GM23338 (cell line): ENCODE results near the gene DDX27. TPM values are rescaled to one million over a fixed set of nuclear protein-coding genes. Genes with fewer than 3 reads are reported as not detected.

Experiments
- ATAC-seq: fragments of 200-7000 bp; cut with Tn5 transposase; 3 replicates; pipeline ENCODE4 v1.9.1; 2020
- DNase-seq: peaks from one replicate; pipeline ENCODE4 v3.0.0-alpha.2; 2015; ENCODE audit warnings: low spot score
- H2AFZ ChIP-seq: fragments of 200-600 bp; sonication (generic); 2 replicates; pipeline ENCODE4 v1.8.0; 2016; ENCODE audit warnings: antibody characterized with exemption, mild to moderate bottlenecking, moderate library complexity
- H3F3A ChIP-seq: fragments of 200-600 bp; sonication (generic); replicated peaks from 2 replicates; pipeline ENCODE4 v1.8.0; 2017; ENCODE audit warnings: antibody characterized with exemption, mixed run types, low read depth
- H3K27ac ChIP-seq: fragments of 200-600 bp; sonication (generic); 2 replicates; pipeline ENCODE4 v1.6.1; 2016; ENCODE audit warnings: low read depth
- H3K27me3 ChIP-seq: fragments of 200-600 bp; sonication (generic); 2 replicates; pipeline ENCODE4 v1.8.0; 2016; ENCODE audit warnings: mild to moderate bottlenecking, mixed run types, moderate library complexity; ENCODE audit not compliant: insufficient read depth
- H3K36me3 ChIP-seq: fragments of 200-600 bp; sonication (generic); 2 replicates; pipeline ENCODE4 v1.8.0; 2016; ENCODE audit warnings: mild to moderate bottlenecking; ENCODE audit not compliant: insufficient read depth
- H3K4me1 ChIP-seq: fragments of 200-600 bp; sonication (generic); 2 replicates; pipeline ENCODE4 v1.8.0; 2016; ENCODE audit warnings: mild to moderate bottlenecking, moderate library complexity; ENCODE audit not compliant: insufficient read depth
- H3K4me2 ChIP-seq: fragments of 200-600 bp; sonication (generic); 2 replicates; pipeline ENCODE4 v1.7.1; 2017; ENCODE audit warnings: mixed run types
- H3K4me3 ChIP-seq: fragments of 200-600 bp; sonication (generic); 2 replicates; pipeline ENCODE4 v1.6.1; 2016; ENCODE audit warnings: mixed run types
- H3K79me2 ChIP-seq: fragments of 200-600 bp; sonication (generic); replicated peaks from 2 replicates; pipeline ENCODE4 v1.8.0; 2017; ENCODE audit warnings: mild to moderate bottlenecking; ENCODE audit not compliant: insufficient read depth
- H3K9me2 ChIP-seq: fragments of 200-600 bp; sonication (generic); 2 replicates; pipeline ENCODE4 v1.8.0; 2017; ENCODE audit not compliant: insufficient read depth
- H4K20me1 ChIP-seq: fragments of 200-600 bp; sonication (generic); replicated peaks from 2 replicates; pipeline ENCODE4 v1.8.0; 2017; ENCODE audit warnings: mild to moderate bottlenecking; ENCODE audit not compliant: insufficient read depth
- H3K27ac Mint-ChIP-seq: 2 replicates; pipeline ENCODE4 v1.8.0; 2020; ENCODE audit warnings: inconsistent platforms, mild to moderate bottlenecking, moderate library complexity, mixed read lengths
- H3K27me3 Mint-ChIP-seq: 3 replicates; pipeline ENCODE4 v1.8.0; 2022; ENCODE audit warnings: low read depth, mild to moderate bottlenecking, moderate library complexity, mixed read lengths, inconsistent platforms; ENCODE audit not compliant: insufficient read depth, poor library complexity
- H3K36me3 Mint-ChIP-seq: 3 replicates; pipeline ENCODE4 v1.8.0; 2021; ENCODE audit warnings: low read depth, mild to moderate bottlenecking, inconsistent platforms, moderate library complexity, mixed read lengths
- H3K4me1 Mint-ChIP-seq: 3 replicates; pipeline ENCODE4 v1.8.0; 2020; ENCODE audit warnings: mild to moderate bottlenecking, inconsistent platforms, mixed read lengths
- H3K4me3 Mint-ChIP-seq: 3 replicates; pipeline ENCODE4 v1.8.0; 2021; ENCODE audit warnings: moderate library complexity, mild to moderate bottlenecking, inconsistent platforms, mixed read lengths
- H3K9me3 Mint-ChIP-seq: 3 replicates; pipeline ENCODE4 v1.8.0; 2020; ENCODE audit warnings: moderate library complexity, mild to moderate bottlenecking, inconsistent platforms, mixed read lengths
- CREB1 ChIP-seq: fragments of 250-450 bp; sonication (Bioruptor Pico); IDR thresholded peaks from 2 replicates; pipeline ENCODE4 v1.5.0; 2020; ENCODE audit warnings: low read depth, mild to moderate bottlenecking, moderate library complexity
- CTCF ChIP-seq, 2 experiments: fragments of 200-600 bp in 1 of 2; sonication (generic) in 1 of 2; conservative IDR thresholded peaks; 2 replicates each; pipeline versions ENCODE4 v1.5.1 to v1.6.1; 2016 to 2017; ENCODE audit warnings: antibody characterized with exemption in 2 of 2, low read depth in 2 of 2, mild to moderate bottlenecking in 2 of 2, moderate library complexity in 1 of 2
- EZH2 ChIP-seq: fragments of 200-600 bp; sonication (generic); IDR thresholded peaks from one replicate; pipeline ENCODE4 v1.8.0; 2017; ENCODE audit warnings: antibody characterized with exemption, mild to moderate bottlenecking, low read depth; ENCODE audit not compliant: unreplicated experiment
- EZH2phosphoT487 ChIP-seq: fragments of 200-600 bp; sonication (generic); IDR thresholded peaks from one replicate; pipeline ENCODE4 v1.8.1; 2018; ENCODE audit warnings: antibody characterized with exemption; ENCODE audit not compliant: unreplicated experiment
- JUNB ChIP-seq: IDR thresholded peaks from one replicate; pipeline ENCODE4 v1.6.1; 2016; ENCODE audit warnings: antibody characterized with exemption; ENCODE audit not compliant: unreplicated experiment
- NANOG ChIP-seq: IDR thresholded peaks from 2 replicates; pipeline ENCODE4 v1.6.1; 2016; ENCODE audit warnings: antibody characterized with exemption, borderline replicate concordance
- POLR2AphosphoS5 ChIP-seq: IDR thresholded peaks from 2 replicates; pipeline ENCODE4 v1.6.1; 2016; ENCODE audit warnings: antibody characterized with exemption, low read depth
- REST ChIP-seq: IDR thresholded peaks from one replicate; pipeline ENCODE4 v1.6.1; 2018; ENCODE audit warnings: antibody characterized with exemption; ENCODE audit not compliant: unreplicated experiment
- STAT1 ChIP-seq: IDR thresholded peaks from one replicate; pipeline ENCODE4 v1.6.1; 2016; ENCODE audit warnings: antibody characterized with exemption; ENCODE audit not compliant: unreplicated experiment
- ZNF114 ChIP-seq: fragments of 250-450 bp; sonication (Bioruptor Pico); IDR thresholded peaks from 2 replicates; pipeline ENCODE4 v1.5.0; 2020; ENCODE audit warnings: mild to moderate bottlenecking, moderate library complexity
- ZNF331 ChIP-seq: fragments of 250-450 bp; sonication (Bioruptor Pico); IDR thresholded peaks from 2 replicates; pipeline ENCODE4 v1.5.0; 2020; ENCODE audit warnings: low read depth, mild to moderate bottlenecking, moderate library complexity
- polyA plus RNA-seq: library from polyadenylated mRNA; unstranded; fragments of >200 nt; fragmentation: Nextera tagmentation; extraction: Ambion mirVana; gene quantifications from 2 replicates; pipeline ENCODE4 v1.2.1, GENCODE V29; 2016
- total RNA-seq: library from RNA; depleted of rRNA; stranded (reverse); fragments of >200 nt; shearing (Covaris generic); gene quantifications from 2 replicates; pipeline ENCODE4 v1.2.3, GENCODE V29; 2014
- TF ChIP-seq, protein P1 (sequence below): IDR thresholded peaks from 2 replicates; pipeline ENCODE4 v1.6.1; 2016; ENCODE audit warnings: antibody characterized with exemption
- TF ChIP-seq, protein P2 (sequence below): fragments of 250-450 bp; sonication (Bioruptor Pico); IDR thresholded peaks from 2 replicates; pipeline ENCODE4 v1.5.0; 2020; ENCODE audit warnings: mild to moderate bottlenecking, moderate library complexity

Gene DDX27
- total and polyA plus RNA-seq, 2 experiments from 2014 or later: 53.3 to 81.3 TPM

DNA sequence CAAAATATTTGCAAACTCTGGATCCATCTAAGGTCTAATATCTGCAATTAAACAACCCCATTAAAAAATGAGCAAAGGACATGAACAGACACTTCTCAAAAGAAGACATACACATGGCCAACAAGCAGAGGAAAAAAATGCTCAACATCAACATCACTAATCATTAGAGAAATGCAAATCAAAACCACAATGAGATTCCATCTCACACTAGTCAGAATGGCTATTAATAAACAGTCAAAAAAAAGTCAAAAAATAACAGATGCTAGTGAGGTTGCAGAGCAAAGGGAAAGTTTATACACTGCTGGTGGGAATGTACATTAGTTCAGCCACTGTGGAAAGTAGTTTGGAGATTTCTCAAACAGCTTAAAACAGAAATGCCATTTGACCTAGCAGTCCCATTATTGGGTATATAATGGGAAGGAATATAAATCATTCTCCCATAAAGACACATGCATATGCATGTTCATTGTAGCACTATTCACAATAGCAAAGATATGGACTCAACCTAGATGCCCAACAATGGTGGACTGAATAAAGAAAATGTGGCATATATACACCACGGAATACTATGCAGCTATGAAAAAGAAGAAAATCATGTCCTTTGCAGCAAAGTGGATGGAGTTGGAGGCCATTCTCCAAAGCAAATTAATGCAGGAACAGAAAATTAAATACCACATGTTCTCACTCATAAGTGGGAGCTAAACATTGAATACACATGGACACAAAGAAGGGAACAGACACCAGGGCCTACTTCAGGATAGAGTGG is 49.6 kb downstream of the DDX27 start:
- Mint-ChIP-seq H3K4me3 (no peak overlapping the region), H3K4me1 (no peaks in the 10 kb centered on the region; the same call in 2 of the 3 replicates), H3K9me3 (peaks cover 3% of the 10 kb centered on the region; the same call in 1 of the 3 replicates), H3K27me3 (peaks cover 3% of the 10 kb centered on the region), H3K27ac (no peak overlapping the region), H3K36me3 (peaks cover 67% of the 10 kb centered on the region)
- DNase-seq (no peak), ATAC-seq (no peak)
- Histone ChIP-seq H4K20me1 (peaks cover 40% of the 10 kb centered on the region), H2AFZ (no peak overlapping the region), H3K9me2 (no peaks in the 10 kb centered on the region), H3K4me3 (no peak overlapping the region), H3K4me2 (no peak overlapping the region), H3K27ac (no peak overlapping the region), H3K27me3 (no peaks in the 10 kb centered on the region), H3K36me3 (peaks cover 63% of the 10 kb centered on the region), H3K79me2 (peaks cover 68% of the 10 kb centered on the region), H3F3A (no peaks in the 10 kb centered on the region), H3K4me1 (no peaks in the 10 kb centered on the region; the same call in 1 of the 2 replicates)
- TF ChIP-seq NANOG (no peak), REST (no peak), ZNF114 (CRISPR knock-in tag) (no peak), STAT1 (no peak), POLR2AphosphoS5 (no peak), CTCF (conservative IDR thresholded peaks at IDR 0.05; ENCODE audit: low read depth in 2 of 2) (no peak), CREB1 (CRISPR knock-in tag) (no peak), EZH2phosphoT487 (no peak), JUNB (no peak), ZNF331 (CRISPR knock-in tag) (no peak), EZH2 (no peak)
- TF ChIP-seq, protein P1, sequence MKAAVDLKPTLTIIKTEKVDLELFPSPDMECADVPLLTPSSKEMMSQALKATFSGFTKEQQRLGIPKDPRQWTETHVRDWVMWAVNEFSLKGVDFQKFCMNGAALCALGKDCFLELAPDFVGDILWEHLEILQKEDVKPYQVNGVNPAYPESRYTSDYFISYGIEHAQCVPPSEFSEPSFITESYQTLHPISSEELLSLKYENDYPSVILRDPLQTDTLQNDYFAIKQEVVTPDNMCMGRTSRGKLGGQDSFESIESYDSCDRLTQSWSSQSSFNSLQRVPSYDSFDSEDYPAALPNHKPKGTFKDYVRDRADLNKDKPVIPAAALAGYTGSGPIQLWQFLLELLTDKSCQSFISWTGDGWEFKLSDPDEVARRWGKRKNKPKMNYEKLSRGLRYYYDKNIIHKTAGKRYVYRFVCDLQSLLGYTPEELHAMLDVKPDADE: no peak
- TF ChIP-seq, protein P2, sequence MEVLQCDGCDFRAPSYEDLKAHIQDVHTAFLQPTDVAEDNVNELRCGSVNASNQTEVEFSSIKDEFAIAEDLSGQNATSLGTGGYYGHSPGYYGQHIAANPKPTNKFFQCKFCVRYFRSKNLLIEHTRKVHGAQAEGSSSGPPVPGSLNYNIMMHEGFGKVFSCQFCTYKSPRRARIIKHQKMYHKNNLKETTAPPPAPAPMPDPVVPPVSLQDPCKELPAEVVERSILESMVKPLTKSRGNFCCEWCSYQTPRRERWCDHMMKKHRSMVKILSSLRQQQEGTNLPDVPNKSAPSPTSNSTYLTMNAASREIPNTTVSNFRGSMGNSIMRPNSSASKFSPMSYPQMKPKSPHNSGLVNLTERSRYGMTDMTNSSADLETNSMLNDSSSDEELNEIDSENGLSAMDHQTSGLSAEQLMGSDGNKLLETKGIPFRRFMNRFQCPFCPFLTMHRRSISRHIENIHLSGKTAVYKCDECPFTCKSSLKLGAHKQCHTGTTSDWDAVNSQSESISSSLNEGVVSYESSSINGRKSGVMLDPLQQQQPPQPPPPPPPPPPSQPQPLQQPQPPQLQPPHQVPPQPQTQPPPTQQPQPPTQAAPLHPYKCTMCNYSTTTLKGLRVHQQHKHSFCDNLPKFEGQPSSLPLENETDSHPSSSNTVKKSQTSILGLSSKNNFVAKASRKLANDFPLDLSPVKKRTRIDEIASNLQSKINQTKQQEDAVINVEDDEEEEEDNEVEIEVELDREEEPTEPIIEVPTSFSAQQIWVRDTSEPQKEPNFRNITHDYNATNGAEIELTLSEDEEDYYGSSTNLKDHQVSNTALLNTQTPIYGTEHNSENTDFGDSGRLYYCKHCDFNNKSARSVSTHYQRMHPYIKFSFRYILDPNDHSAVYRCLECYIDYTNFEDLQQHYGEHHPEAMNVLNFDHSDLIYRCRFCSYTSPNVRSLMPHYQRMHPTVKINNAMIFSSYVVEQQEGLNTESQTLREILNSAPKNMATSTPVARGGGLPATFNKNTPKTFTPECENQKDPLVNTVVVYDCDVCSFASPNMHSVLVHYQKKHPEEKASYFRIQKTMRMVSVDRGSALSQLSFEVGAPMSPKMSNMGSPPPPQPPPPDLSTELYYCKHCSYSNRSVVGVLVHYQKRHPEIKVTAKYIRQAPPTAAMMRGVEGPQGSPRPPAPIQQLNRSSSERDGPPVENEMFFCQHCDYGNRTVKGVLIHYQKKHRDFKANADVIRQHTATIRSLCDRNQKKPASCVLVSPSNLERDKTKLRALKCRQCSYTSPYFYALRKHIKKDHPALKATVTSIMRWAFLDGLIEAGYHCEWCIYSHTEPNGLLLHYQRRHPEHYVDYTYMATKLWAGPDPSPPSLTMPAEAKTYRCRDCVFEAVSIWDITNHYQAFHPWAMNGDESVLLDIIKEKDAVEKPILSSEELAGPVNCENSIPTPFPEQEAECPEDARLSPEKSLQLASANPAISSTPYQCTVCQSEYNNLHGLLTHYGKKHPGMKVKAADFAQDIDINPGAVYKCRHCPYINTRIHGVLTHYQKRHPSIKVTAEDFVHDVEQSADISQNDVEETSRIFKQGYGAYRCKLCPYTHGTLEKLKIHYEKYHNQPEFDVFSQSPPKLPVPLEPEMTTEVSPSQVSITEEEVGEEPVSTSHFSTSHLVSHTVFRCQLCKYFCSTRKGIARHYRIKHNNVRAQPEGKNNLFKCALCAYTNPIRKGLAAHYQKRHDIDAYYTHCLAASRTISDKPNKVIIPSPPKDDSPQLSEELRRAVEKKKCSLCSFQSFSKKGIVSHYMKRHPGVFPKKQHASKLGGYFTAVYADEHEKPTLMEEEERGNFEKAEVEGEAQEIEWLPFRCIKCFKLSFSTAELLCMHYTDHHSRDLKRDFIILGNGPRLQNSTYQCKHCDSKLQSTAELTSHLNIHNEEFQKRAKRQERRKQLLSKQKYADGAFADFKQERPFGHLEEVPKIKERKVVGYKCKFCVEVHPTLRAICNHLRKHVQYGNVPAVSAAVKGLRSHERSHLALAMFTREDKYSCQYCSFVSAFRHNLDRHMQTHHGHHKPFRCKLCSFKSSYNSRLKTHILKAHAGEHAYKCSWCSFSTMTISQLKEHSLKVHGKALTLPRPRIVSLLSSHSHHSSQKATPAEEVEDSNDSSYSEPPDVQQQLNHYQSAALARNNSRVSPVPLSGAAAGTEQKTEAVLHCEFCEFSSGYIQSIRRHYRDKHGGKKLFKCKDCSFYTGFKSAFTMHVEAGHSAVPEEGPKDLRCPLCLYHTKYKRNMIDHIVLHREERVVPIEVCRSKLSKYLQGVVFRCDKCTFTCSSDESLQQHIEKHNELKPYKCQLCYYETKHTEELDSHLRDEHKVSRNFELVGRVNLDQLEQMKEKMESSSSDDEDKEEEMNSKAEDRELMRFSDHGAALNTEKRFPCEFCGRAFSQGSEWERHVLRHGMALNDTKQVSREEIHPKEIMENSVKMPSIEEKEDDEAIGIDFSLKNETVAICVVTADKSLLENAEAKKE: no peak
